Right atrium auricular region (tissue), 2 donors: ENCODE results near the gene JAML. TPM values are rescaled to one million over a fixed set of nuclear protein-coding genes. Genes with fewer than 3 reads are reported as not detected.

ENCODE experiments used
- DNase-seq: peaks from one replicate; pipeline ENCODE4 v3.0.0-alpha.2; 2019; ENCODE audit warnings: low spot score
- H3K27ac ChIP-seq, 2 donors: fragments of 200-600 bp; sonication (generic); 1 replicate in 1 of 2; 2 replicates in 1 of 2; pipeline ENCODE4 v1.5.1; 2016 to 2019
- H3K27me3 ChIP-seq, 2 donors: fragments of 200-600 bp; sonication (generic); one replicate each; pipeline versions ENCODE4 v1.5.1 to v1.6.0; 2017 to 2019
- H3K36me3 ChIP-seq: fragments of 200-600 bp; sonication (generic); one replicate; pipeline ENCODE4 v1.5.1; 2016
- H3K4me1 ChIP-seq, 2 donors: fragments of 200-600 bp; sonication (generic); one replicate each; pipeline versions ENCODE4 v1.5.1 to v1.6.0; 2017 to 2019
- H3K4me3 ChIP-seq, 2 donors: fragments of 200-600 bp; sonication (generic); 1 replicate in 1 of 2; 2 replicates in 1 of 2; pipeline ENCODE4 v1.5.1; 2017 to 2019; ENCODE audit warnings: mild to moderate bottlenecking in 1 of 2, moderate library complexity in 1 of 2
- H3K9me3 ChIP-seq, 2 donors: fragments of 200-600 bp; sonication (generic); one replicate each; pipeline ENCODE4 v1.5.1; 2019
- total RNA-seq, 2 donors: library from RNA; depleted of rRNA; stranded (reverse); fragments of >200 nt; gene quantifications; one replicate each; pipeline ENCODE4 v1.1.0, GENCODE V29; 2016
- TF ChIP-seq, protein P1 (sequence below), 2 donors: fragments of 200-600 bp; sonication (generic); IDR thresholded peaks; one replicate each; pipeline ENCODE4 v1.5.1; 2019; ENCODE audit warnings: antibody characterized with exemption in 2 of 2

The JAML gene
- total RNA-seq, 2 donors from 2014 or later = 0.48 to 2.2 TPM

DNA sequence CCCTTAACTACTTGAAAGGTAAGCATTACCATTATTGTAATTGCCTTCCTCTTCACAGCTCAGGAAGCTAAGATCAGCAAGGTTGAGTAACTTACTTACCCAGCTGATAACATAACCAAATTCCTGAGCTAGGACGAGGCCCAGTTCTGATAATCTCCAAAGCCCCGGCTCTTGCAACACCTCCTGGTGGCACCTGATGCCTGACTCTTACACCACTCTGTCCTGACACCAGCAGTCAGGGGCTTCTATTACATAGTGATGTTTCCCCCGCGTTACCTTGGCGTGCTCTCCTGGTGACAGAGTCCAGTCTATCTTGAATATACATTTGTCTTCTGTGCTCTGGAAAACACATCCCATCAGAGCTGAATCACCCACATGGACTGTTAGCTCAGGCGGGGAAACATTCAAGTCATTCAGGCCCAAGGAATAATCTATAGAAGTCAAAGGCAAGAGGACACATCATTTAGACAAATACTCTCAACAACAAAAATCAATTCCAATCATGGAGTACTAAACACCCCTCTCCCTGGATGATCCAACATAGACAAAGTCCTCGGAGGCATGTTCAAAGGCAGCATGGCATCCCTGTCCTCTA, 12.6 kb downstream of the JAML start:
- peaks cover 0 to 26% of the 10 kb centered on the region in 2 donors for H3K4me1 ChIP-seq
- H3K4me3 ChIP-seq = no peak overlapping the region
- H3K9me3 ChIP-seq = no peaks in the 10 kb centered on the region
- TF ChIP-seq, protein P1, sequence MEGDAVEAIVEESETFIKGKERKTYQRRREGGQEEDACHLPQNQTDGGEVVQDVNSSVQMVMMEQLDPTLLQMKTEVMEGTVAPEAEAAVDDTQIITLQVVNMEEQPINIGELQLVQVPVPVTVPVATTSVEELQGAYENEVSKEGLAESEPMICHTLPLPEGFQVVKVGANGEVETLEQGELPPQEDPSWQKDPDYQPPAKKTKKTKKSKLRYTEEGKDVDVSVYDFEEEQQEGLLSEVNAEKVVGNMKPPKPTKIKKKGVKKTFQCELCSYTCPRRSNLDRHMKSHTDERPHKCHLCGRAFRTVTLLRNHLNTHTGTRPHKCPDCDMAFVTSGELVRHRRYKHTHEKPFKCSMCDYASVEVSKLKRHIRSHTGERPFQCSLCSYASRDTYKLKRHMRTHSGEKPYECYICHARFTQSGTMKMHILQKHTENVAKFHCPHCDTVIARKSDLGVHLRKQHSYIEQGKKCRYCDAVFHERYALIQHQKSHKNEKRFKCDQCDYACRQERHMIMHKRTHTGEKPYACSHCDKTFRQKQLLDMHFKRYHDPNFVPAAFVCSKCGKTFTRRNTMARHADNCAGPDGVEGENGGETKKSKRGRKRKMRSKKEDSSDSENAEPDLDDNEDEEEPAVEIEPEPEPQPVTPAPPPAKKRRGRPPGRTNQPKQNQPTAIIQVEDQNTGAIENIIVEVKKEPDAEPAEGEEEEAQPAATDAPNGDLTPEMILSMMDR (IDR thresholded peaks at IDR 0.05) = no peak
- DNase-seq = no peak
- no peaks in the 10 kb centered on the region for H3K36me3 ChIP-seq
- no peaks in the 10 kb centered on the region for H3K27me3 ChIP-seq
- H3K27ac ChIP-seq = peak overlapping the region; percentile 17 to 51

DNA sequence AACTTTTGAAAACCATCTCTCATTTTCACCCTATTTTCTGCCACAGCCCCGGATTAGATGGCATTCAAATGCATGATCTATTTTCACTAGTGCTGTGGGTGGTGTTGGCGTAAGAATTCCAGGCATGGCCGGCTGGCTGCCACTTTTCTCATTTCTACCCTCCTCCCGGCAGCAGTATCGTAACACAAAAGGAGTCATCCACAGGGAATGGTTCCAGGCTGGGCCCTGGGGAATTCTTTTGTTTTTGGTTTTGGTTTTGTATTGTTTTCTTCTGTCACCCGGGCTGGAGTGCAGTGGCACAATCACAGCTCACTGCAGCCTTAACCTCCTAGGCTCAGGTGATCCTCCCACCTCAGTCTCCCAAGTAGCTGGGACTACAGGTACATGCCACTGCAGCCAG, 13.8 kb downstream of the JAML start:
- TF ChIP-seq, protein P1 (IDR thresholded peaks at IDR 0.05) = no peak
- no peak for DNase-seq
- peaks cover 0 to 26% of the 10 kb centered on the region in 2 donors for H3K4me1 ChIP-seq
- peak overlapping the region; percentile 19 to 51 for H3K27ac ChIP-seq
- H3K9me3 ChIP-seq = no peaks in the 10 kb centered on the region
- H3K4me3 ChIP-seq = no peak overlapping the region
- H3K27me3 ChIP-seq = no peaks in the 10 kb centered on the region
- H3K36me3 ChIP-seq = no peaks in the 10 kb centered on the region

DNA sequence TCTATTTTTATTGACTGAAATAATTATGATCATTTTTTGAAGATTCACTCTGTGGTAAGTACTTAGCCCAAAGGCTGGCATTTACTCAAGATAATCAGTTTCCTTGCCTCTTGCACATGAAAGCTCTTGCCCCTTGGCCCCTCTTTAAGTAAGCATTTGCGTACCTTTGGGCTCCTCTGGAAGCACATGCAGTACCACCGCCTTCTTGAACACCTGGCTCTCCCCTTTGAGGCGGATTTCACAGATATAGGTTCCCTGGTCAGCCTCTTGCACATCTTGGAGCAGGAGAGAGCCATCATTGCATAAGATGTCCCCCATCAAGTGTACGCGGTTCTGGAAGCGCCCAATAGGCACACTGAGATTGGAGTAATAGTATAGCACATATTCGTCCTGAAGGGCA, 14.5 kb downstream of the JAML start:
- no peak overlapping the region for H3K4me3 ChIP-seq
- TF ChIP-seq, protein P1 (IDR thresholded peaks at IDR 0.05) = no peak
- peak overlapping the region in 1 of 2 donors; percentile 51 for H3K27ac ChIP-seq
- no peaks in the 10 kb centered on the region for H3K36me3 ChIP-seq
- peaks cover 0 to 26% of the 10 kb centered on the region in 2 donors for H3K4me1 ChIP-seq
- no peak for DNase-seq
- no peaks in the 10 kb centered on the region for H3K9me3 ChIP-seq
- no peaks in the 10 kb centered on the region for H3K27me3 ChIP-seq

- peaks cover 0 to 26% of the 10 kb centered on the region in 2 donors for H3K4me1 ChIP-seq
- H3K9me3 ChIP-seq = no peaks in the 10 kb centered on the region
- no peaks in the 10 kb centered on the region for H3K36me3 ChIP-seq
- no peak overlapping the region for H3K4me3 ChIP-seq
- TF ChIP-seq, protein P1 (IDR thresholded peaks at IDR 0.05) = no peak
- H3K27me3 ChIP-seq = no peaks in the 10 kb centered on the region
- no peak for DNase-seq
- H3K27ac ChIP-seq = no peak overlapping the region
Measured at GRCh38 chr11:118209033-118209432, 15.8 kb downstream of the JAML start.

DNA sequence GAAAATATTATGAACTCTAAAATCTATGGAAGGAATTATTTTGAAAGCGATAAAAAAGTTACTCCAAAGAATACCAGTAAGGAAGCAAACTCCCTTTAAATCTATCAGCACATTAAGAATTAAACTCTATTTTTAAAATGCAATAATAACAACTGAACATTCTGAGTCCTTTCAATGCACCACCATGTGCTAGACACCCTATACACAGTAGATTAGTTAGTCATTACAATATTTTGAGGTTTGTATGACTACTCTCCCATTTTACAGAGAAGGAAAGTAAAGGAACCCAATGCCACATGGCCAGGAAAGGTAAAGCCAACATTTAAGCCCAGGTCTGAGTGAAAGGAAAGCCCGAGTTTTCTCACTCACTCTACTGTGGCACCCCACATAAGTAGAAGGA, 17.7 kb downstream of the JAML start:
- Histone ChIP-seq H3K4me3 (no peak overlapping the region), H3K9me3 (no peaks in the 10 kb centered on the region), H3K4me1 (peaks cover 0 to 19% of the 10 kb centered on the region in 2 donors), H3K36me3 (no peaks in the 10 kb centered on the region), H3K27ac (no peak overlapping the region), H3K27me3 (no peaks in the 10 kb centered on the region)
- no peak for DNase-seq
- TF ChIP-seq, protein P1 (IDR thresholded peaks at IDR 0.05) = no peak
